SHP77 treated with DMSO at 0.1 percent for 48 hours (cell line): ENCODE data around the gene PSAT1.

Source experiments
- DNase-seq: peaks from one replicate; lab custom pipeline; 2025; lab: John Stamatoyannopoulos, UW

Gene PSAT1

GRCh38 chr9:78292716-78293497, 4.0 kb upstream of the PSAT1 start:
- no peak for DNase-seq

- DNase-seq = no peak
These were observed 2.4 kb upstream of the PSAT1 start for GRCh38 chr9:78294290-78295176.

GRCh38 chr9:78295177-78295575, 1.7 kb upstream of the PSAT1 start:
- no peak for DNase-seq

GRCh38 chr9:78295731-78296130, 1.2 kb upstream of the PSAT1 start:
- DNase-seq = no peak

- DNase-seq = no peak
These were observed 578 bp upstream of the PSAT1 start for GRCh38 chr9:78296201-78296892.

GRCh38 chr9:78297672-78297961, 692 bp downstream of the PSAT1 start:
- no peak for DNase-seq

- DNase-seq = no peak
These were observed 1.3 kb downstream of the PSAT1 start for GRCh38 chr9:78298046-78298765.

- DNase-seq = no peak
These were observed 3.3 kb downstream of the PSAT1 start for GRCh38 chr9:78300209-78300608.

- DNase-seq = no peak
These were observed 4.5 kb downstream of the PSAT1 start for GRCh38 chr9:78301466-78301865.

- DNase-seq = no peak
These were observed 6.6 kb downstream of the PSAT1 start for GRCh38 chr9:78303377-78304062.

GRCh38 chr9:78304357-78304756, 7.4 kb downstream of the PSAT1 start:
- DNase-seq = no peak

GRCh38 chr9:78306222-78307076, 9.5 kb downstream of the PSAT1 start:
- DNase-seq = no peak

GRCh38 chr9:78307360-78307759, 10.4 kb downstream of the PSAT1 start:
- no peak for DNase-seq

GRCh38 chr9:78309066-78309465, 12.1 kb downstream of the PSAT1 start:
- DNase-seq = no peak

- no peak for DNase-seq
These were observed 14.2 kb downstream of the PSAT1 start for GRCh38 chr9:78311075-78311474.

- DNase-seq = no peak
These were observed 15.1 kb downstream of the PSAT1 start for GRCh38 chr9:78311886-78312524.

- DNase-seq = no peak
These were observed 17.6 kb downstream of the PSAT1 start for GRCh38 chr9:78314550-78314949.

- no peak for DNase-seq
These were observed 18.3 kb downstream of the PSAT1 start for GRCh38 chr9:78314953-78315870.
